KMS-11 (cell line): Measurements from ENCODE around the gene TRIO.

Experiments
- H2AFZ ChIP-seq: fragments of 200-600 bp; sonication (generic); 2 replicates; pipeline ENCODE4 v1.6.1; 2016; ENCODE audit warnings: antibody characterized with exemption, mixed run types, low read depth
- H3K27ac ChIP-seq: fragments of 200-600 bp; sonication (generic); 2 replicates; pipeline ENCODE4 v1.6.1; 2016; ENCODE audit warnings: mild to moderate bottlenecking, mixed run types
- H3K27me3 ChIP-seq: fragments of 200-600 bp; sonication (generic); 2 replicates; pipeline ENCODE4 v1.6.1; 2017; ENCODE audit warnings: mild to moderate bottlenecking, low read depth, mixed run types, moderate library complexity; ENCODE audit not compliant: insufficient read depth
- H3K36me3 ChIP-seq: fragments of 200-600 bp; sonication (generic); 2 replicates; pipeline ENCODE4 v1.6.1; 2017; ENCODE audit warnings: mild to moderate bottlenecking, mixed run types; ENCODE audit not compliant: insufficient read depth
- H3K4me1 ChIP-seq: fragments of 200-600 bp; sonication (generic); 2 replicates; pipeline ENCODE4 v1.6.1; 2016; ENCODE audit warnings: mild to moderate bottlenecking, low read depth, mixed run types; ENCODE audit not compliant: poor library complexity, severe bottlenecking
- H3K4me2 ChIP-seq: fragments of 200-600 bp; sonication (generic); 2 replicates; pipeline ENCODE4 v1.7.0; 2016; ENCODE audit warnings: mild to moderate bottlenecking, mixed run types
- H3K4me3 ChIP-seq: fragments of 200-600 bp; sonication (generic); IDR thresholded peaks from 2 replicates; pipeline ENCODE4 v1.6.1; 2017; ENCODE audit warnings: low read depth, low read length, mixed read lengths; ENCODE audit not compliant: insufficient read depth
- H3K79me2 ChIP-seq: fragments of 200-600 bp; sonication (generic); 2 replicates; pipeline ENCODE4 v1.6.1; 2016; ENCODE audit warnings: low read depth, mixed run types; ENCODE audit not compliant: insufficient read depth
- H3K9ac ChIP-seq: fragments of 200-600 bp; sonication (generic); 2 replicates; pipeline ENCODE4 v1.6.1; 2016; ENCODE audit warnings: mild to moderate bottlenecking, mixed run types
- H4K20me1 ChIP-seq: fragments of 200-600 bp; sonication (generic); 2 replicates; pipeline ENCODE4 v1.6.1; 2016; ENCODE audit warnings: mild to moderate bottlenecking, mixed run types; ENCODE audit not compliant: insufficient read depth
- TF ChIP-seq, protein P1 (sequence below): fragments of 200-600 bp; sonication (generic); conservative IDR thresholded peaks from 2 replicates; pipeline ENCODE4 v1.6.1; 2017; ENCODE audit warnings: low read depth, mild to moderate bottlenecking, antibody characterized with exemption, low read length, moderate library complexity, mixed read lengths

The TRIO gene

DNA sequence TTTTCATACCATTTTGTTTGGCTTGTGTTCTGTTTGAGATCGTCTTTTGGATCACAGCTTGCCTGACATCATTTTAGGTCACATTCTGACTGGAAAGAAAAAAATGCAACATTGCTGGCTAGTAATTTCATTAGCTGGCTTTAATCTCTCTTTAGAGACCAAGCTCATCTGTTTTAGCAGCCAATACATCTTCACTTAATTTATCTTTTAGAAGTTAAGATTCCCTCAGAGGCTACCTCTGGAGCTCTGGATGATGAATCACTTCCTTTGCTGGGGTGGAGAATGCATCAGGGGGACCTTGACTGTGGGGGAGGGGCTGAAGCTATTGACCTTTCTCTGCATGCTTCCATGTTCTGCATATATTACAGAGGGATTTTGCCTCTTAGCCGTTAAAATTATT, 256.9 kb downstream of the TRIO start:
- TF ChIP-seq, protein P1, sequence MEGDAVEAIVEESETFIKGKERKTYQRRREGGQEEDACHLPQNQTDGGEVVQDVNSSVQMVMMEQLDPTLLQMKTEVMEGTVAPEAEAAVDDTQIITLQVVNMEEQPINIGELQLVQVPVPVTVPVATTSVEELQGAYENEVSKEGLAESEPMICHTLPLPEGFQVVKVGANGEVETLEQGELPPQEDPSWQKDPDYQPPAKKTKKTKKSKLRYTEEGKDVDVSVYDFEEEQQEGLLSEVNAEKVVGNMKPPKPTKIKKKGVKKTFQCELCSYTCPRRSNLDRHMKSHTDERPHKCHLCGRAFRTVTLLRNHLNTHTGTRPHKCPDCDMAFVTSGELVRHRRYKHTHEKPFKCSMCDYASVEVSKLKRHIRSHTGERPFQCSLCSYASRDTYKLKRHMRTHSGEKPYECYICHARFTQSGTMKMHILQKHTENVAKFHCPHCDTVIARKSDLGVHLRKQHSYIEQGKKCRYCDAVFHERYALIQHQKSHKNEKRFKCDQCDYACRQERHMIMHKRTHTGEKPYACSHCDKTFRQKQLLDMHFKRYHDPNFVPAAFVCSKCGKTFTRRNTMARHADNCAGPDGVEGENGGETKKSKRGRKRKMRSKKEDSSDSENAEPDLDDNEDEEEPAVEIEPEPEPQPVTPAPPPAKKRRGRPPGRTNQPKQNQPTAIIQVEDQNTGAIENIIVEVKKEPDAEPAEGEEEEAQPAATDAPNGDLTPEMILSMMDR = no peak
- Histone ChIP-seq H3K27me3 (no peaks in the 10 kb centered on the region), H4K20me1 (no peaks in the 10 kb centered on the region), H3K36me3 (no peaks in the 10 kb centered on the region; the same call in 1 of the 2 replicates), H3K4me2 (no peak overlapping the region), H2AFZ (no peak overlapping the region), H3K4me3 (no peak overlapping the region), H3K9ac (no peak overlapping the region), H3K79me2 (no peaks in the 10 kb centered on the region; the same call in 1 of the 2 replicates), H3K4me1 (no peaks in the 10 kb centered on the region), H3K27ac (no peak overlapping the region)

DNA sequence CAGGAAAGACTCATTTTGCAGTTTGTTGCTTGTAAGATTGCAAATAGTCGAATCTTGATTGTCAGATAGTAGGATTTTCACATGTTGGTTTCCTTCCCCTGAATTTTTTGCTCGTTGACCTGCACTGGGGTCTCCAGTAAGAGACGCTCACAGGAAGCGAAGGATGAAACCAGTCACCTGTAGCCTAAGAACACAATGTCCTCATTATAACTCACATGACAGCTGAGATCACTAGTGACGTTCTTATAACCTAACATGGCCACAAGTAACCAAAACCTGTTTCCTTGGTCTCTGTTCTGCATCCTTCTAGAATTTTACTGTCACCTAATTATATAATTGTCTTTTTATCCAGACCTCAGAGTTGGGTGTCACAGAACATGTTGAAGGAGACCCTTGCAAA, 257.5 kb downstream of the TRIO start:
- no peaks in the 10 kb centered on the region for H3K27me3 ChIP-seq
- H2AFZ ChIP-seq = no peak overlapping the region
- no peaks in the 10 kb centered on the region; the same call in 1 of the 2 replicates for H3K36me3 ChIP-seq
- H3K4me2 ChIP-seq = no peak overlapping the region
- TF ChIP-seq, protein P1 = no peak
- no peaks in the 10 kb centered on the region; the same call in 1 of the 2 replicates for H3K79me2 ChIP-seq
- no peak overlapping the region for H3K9ac ChIP-seq
- H4K20me1 ChIP-seq = no peaks in the 10 kb centered on the region
- H3K4me1 ChIP-seq = no peaks in the 10 kb centered on the region
- H3K4me3 ChIP-seq = no peak overlapping the region
- no peak overlapping the region for H3K27ac ChIP-seq

DNA sequence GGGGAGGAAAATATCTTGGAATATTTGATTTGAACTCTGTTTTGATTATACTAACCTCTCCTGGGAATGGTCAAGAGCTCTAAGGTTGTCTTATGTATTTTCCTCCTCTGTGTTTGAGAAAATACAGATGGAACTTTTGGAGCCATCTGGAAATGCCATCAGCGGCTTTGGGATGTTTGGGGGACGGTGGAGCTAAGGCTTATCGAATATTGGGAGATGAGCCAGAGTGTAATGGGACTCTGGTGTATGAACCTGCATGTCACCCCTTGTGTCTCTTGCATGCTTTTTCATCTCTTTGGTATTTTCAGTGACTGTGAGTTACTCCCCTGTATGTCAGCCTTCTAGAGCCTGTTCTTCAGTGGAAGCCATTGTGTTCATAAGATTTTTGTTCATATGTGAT, 258.5 kb downstream of the TRIO start:
- Histone ChIP-seq H3K4me2 (no peak overlapping the region), H3K27me3 (no peaks in the 10 kb centered on the region), H3K4me3 (no peak overlapping the region), H3K9ac (no peak overlapping the region), H3K36me3 (no peaks in the 10 kb centered on the region; the same call in 1 of the 2 replicates), H4K20me1 (no peaks in the 10 kb centered on the region), H3K79me2 (no peaks in the 10 kb centered on the region; the same call in 1 of the 2 replicates), H3K4me1 (no peaks in the 10 kb centered on the region), H2AFZ (no peak overlapping the region), H3K27ac (no peak overlapping the region)
- TF ChIP-seq, protein P1 = no peak

DNA sequence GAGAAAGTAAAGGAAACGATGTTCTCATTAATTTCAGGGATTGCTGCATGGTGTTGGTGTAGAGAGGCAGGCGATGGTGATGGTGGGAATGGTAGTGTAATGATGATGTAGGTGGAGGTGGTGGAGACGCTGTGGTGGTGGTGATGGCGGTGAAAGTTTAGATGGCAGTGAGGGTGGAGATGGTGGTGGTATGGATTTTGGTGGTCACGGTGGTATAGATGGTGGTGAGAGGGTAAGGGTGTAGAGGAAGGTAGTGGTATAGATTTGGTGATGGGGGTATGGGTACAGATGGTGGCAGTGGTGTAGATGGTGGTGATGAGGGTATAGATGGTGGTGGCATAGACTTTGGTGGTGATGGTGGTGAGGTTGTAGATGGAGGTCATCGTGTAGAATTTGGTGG, 259.3 kb downstream of the TRIO start:
- TF ChIP-seq, protein P1 = no peak
- no peak overlapping the region for H3K27ac ChIP-seq
- no peaks in the 10 kb centered on the region for H4K20me1 ChIP-seq
- H2AFZ ChIP-seq = no peak overlapping the region
- no peaks in the 10 kb centered on the region for H3K27me3 ChIP-seq
- no peak overlapping the region for H3K4me3 ChIP-seq
- no peaks in the 10 kb centered on the region; the same call in 1 of the 2 replicates for H3K36me3 ChIP-seq
- no peaks in the 10 kb centered on the region for H3K4me1 ChIP-seq
- H3K9ac ChIP-seq = no peak overlapping the region
- no peak overlapping the region for H3K4me2 ChIP-seq
- no peaks in the 10 kb centered on the region; the same call in 1 of the 2 replicates for H3K79me2 ChIP-seq
